ENCODE results near the gene EEFSEC.

DNA sequence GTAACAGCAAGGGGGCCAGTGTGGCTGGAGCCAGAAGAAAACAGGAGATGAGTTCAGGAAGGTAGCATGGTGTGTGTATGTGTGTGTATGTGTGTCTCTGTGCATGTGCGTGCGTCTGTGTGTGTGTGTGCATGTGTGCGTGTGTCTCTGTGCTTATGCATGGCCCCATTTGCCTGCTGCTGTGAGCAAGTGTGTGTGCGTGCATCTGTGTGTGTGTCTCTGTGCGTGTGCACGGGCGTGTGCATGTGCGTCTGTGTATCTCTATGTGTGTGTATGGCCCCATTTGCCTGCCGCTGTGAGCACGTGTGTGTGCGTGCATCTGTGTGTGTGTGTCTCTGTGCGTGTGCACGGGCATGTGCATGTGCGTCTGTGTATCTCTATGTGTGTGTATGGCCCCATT lies 7.1 kb upstream of the EEFSEC start:
- TF ChIP-seq POLR2AphosphoS5 (IDR thresholded peaks at IDR 0.05; ENCODE audit: low read depth, low read length) (no peak), POLR2A (IDR thresholded peaks at IDR 0.05; ENCODE audit: low read depth, low read length) (no peak)

Data from GM12892 (cell line).